ENCODE measurements around the gene LATS2.

DNA sequence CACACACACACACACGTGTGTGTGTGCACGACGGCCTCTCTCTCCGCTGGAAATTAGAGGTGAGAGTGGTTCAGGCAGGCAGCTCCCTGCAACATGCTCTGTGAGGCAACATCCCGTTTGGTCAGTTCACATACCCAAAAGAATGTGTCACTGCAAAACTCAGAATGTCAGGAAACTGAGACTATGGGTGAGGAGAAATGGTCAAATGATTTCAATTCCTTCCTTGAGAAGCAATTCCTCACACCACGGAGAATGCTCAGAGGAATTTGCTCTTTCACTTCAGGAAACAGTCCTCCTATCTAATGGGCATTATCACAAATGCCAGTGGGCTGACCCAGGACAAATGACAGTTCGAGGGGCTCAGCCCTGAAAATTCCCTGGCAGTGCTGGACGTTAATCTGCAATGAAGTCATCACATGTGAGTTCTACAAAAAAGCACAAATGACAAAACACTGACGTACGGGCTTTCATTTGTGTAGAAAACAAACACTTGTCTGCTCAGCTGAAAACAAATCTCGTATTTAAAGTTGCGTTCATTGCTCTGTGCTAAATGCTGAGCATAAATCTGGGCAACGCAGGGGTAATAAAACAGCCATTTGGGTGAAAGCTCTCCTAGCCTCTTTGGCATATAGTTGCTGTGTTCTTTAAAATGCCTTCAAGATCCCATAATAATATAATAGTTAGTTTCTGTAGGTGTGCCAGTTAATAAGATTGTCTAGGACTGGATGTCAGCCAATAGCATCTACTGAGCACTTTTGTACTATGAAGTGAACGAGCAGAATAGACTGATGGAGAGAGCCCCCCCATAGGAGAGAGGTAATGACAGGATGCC is 18.6 kb upstream of the LATS2 start:
- TF ChIP-seq POLR2A (IDR thresholded peaks at IDR 0.05): no peak
- TF ChIP-seq, protein P1, sequence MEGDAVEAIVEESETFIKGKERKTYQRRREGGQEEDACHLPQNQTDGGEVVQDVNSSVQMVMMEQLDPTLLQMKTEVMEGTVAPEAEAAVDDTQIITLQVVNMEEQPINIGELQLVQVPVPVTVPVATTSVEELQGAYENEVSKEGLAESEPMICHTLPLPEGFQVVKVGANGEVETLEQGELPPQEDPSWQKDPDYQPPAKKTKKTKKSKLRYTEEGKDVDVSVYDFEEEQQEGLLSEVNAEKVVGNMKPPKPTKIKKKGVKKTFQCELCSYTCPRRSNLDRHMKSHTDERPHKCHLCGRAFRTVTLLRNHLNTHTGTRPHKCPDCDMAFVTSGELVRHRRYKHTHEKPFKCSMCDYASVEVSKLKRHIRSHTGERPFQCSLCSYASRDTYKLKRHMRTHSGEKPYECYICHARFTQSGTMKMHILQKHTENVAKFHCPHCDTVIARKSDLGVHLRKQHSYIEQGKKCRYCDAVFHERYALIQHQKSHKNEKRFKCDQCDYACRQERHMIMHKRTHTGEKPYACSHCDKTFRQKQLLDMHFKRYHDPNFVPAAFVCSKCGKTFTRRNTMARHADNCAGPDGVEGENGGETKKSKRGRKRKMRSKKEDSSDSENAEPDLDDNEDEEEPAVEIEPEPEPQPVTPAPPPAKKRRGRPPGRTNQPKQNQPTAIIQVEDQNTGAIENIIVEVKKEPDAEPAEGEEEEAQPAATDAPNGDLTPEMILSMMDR (IDR thresholded peaks at IDR 0.05): no peak
